Embryonic facial prominence (tissue), 1 donor: ENCODE results near the gene SHROOM3.
"Not testable (repeated sequence)": the region's sequence is repeated elsewhere in the genome, so short reads cannot be mapped to it uniquely, and the experiment has no call there.

Experiments used
- DNase-seq: peaks from one replicate; pipeline ENCODE4 v3.0.0-alpha.2; 2016; ENCODE audit errors: extremely low spot score

SHROOM3 gene

DNA sequence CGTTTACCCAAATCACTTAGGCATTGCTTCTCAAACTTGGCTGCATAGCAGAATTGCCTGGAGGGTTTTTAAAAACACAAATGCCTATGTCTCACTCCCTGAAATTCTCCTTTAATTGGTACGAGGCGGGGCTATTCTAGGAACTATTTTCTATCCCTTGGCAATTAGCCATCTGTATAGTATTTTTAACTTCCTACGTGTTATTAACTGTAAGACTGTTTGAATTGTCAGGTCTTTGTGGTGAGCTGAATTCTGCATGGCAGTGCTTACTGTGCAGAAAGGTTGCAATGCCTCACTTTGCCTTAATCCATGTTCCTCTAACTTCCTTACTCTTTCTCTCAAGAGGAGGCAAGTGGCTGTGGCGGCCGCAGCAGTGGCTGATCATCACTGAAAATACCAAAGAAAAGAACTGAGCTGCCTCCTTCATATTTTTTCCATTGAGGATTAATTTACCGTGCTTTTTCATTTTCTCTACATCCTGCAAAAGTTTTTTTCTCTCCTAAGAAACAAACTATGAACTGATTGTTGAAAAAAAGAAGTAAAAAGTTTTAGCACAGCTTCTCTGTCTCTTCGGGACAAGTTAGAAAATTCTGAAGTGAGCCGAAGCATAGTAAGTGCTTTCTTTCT is at the start of gene SHROOM3:
SHROOM3 (plus strand) TSS at position 329 of the 627 bp plus-strand sequence. CDS start 824 bp downstream, outside the sequence.
- DNase-seq = no peak

DNA sequence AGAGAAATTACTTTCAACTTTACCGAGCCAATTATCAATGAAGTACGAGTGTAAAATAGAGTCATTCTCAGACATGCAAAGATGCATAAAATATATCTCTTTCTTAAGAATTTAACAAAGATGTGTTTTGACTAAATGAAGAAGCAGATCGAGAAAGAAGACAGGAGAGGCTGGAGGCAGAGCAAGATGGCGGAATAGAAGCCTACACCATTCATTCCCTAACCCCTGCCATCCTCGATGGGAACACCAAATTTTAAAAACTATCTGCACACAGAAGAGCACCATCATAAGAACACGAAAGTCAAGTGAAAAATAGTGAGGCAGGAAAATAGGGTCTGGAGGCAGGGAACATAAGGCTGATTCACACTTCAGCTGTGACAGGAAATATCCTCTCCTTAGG is 49.1 kb upstream of the SHROOM3 start:
- no peak for DNase-seq

DNA sequence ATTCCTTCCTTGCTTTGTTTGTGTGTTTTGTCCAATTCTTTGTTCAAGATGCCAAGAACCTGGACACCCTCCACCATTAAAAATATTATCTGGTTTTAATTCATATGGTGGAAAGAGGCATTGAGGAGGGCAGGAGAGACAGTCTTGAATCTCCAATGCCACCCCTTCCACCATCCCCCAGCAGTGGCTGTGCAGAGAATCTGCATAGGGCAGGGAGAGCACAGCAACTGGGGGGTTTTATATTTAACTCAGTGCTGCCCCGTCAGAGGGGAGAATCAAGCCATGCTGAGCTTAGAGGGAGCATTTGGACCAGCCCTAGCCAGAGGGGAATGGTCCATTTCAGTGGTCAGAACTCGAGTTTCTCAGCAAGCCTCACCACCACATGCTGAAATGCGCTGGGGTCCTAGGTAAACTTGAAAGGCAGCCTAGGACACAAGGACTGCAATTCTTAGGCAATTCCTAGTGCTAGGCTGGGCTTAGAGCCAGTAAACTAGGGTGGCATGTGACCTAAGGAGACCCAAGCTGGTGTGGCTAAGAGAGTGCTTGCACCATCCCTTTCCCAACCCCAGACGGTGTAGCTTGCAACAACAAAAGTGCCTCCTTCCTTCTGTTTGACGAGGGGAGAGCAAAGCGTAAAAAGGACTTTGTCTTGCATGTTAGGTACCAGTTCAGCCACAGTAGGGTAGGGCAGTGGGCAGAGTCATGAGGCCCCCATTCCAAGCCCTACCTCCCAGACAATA is 48.3 kb upstream of the SHROOM3 start:
- DNase-seq = no peak

DNA sequence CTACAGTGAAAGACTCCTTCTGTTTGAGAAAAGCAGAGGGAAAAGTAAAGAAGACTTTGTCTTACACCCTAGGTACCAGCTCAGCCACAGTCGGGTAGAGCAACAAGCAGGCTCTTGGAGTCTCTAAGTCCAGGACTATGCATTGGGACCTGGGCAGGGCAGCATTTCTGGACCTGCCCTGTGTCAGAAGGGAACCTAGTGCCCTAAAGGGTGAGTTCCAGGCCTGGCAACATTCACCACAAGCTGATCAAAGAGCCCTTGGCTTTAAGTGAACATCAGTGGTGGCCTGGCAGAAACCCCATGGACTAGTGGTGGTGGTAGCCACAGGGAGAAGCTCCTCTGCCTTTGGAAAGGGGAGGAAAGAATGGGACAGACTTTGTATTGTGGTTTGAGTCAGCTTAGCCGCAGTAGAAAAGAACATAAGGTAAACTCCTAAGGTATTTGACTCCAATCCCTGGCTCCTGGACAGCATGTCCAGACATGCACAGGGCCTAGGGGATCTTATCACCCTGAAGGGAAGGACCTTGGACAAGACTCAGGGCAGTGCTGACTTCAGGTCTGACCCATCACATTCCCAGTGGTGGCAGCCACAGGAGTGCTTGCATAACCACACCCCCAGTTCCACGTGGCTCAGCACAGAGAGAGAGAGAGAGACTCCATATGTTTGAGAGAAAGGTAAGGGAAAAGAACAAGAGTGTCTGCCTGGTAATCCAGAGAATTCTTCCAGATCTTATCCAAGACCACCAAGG is 46.7 kb upstream of the SHROOM3 start:
- DNase-seq = no peak

DNA sequence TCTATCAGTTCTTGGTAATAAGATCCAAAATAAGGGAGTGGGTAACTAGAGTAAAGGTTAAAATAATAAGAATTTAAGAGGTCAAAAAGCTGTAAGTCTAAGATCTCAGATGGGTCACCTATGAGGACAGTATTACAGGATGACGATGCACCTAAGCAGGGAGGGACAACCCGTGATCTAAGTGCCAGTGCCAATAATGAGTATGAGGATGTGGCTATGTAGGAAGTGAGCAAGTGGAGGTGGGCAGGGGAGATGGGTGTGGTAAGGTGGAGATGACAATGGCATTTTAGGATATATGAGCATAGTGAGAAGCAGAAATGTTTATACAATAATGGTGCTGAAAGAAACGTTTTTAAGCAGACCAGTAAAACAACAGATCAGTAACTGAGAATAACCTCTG is 33.4 kb upstream of the SHROOM3 start:
- DNase-seq = no peak

DNA sequence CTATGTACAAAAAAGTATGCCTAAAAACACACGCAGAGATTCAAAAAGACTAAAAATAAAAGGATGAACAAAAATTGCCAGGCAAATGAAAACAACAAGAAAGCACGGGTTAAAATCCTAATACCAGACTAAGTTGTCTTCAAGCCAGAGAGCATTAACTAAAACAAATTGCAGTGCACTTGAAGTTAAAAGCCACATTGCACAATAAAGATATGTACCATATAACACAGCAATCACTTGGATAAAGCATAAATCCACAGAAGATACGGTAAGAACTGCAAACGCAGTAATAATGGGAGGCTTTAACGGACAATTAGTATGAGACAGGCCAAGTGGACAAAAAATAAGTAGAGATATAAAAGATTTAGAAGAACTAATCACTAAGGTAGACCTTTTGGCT is 28.9 kb upstream of the SHROOM3 start:
- DNase-seq = no peak

DNA sequence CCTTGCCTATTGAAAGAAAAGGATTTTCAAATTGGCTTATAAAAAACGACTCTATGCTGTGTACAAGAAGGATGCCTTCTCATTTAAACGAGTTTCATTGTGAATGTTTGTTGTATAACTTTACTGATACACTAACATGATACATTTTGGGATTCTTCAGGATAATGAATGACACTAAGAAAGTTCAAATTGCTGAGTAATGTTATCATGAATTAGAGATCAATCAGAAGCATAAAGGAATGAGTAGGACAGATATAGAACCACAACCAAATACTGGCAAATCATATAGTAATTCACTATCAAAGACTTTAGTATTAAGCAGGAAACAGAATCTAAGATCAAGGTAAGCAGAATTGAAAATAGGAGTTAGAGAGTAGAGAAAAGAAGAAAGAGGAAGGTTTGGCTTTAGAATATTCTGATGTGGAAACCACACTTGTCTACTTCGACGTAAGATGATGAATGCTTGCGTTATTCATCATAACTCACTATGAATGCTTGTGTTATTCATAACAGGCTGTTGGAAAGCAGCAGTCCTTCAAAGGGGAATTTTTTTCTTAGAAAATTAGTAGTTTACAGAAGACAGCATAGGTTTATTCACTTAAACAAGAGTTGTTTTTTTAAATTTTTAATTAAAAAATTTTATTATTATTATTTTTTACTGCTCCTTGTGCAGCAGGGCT is 27.4 kb upstream of the SHROOM3 start:
- no peak for DNase-seq

DNA sequence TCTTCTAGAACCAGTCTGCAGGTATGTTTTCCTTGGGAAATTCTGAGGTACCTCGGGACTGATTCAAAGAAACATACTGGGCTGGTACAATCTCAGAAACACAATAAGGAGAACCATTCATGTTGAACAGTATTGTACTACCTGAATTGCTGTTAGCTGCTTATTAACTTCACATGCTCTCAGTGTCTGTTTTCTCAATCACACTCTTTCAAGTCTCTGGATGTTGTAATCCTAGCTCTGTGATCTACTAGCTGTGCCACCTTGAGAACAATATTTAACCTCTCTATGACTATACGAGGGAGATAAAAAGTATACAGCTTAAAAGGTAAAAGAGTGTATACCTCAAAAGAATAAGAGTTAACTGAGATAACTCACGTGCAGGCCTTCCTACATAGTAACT is 24.4 kb upstream of the SHROOM3 start:
- no peak for DNase-seq

DNA sequence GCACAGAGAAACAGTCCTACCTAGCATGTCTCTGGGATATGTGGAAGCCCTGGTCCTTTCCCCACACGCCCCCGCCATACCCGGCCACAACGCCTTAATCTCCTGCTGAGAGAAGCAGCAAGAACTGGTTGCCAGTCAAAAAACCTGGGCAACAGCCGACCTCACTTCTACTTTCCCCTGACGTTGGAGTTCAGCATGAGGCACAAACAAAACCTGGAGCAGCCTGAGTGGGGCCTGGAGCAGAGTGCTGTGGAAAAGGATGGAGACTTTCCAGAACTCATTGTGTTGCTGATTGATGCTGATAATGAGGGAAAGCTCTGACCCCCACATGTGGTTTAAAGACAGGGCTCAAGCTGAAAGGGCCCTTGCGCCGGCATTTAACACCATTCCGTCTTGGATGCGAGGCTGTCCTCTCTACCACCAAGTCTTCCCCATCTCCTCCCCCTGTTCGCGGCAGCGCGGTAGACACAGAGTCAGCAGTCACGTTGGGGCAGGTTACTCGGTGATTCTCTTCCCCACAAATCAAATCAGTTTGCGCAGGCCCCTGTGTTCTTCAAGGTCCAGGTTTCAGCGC is 14.8 kb upstream of the SHROOM3 start:
- no peak for DNase-seq

DNA sequence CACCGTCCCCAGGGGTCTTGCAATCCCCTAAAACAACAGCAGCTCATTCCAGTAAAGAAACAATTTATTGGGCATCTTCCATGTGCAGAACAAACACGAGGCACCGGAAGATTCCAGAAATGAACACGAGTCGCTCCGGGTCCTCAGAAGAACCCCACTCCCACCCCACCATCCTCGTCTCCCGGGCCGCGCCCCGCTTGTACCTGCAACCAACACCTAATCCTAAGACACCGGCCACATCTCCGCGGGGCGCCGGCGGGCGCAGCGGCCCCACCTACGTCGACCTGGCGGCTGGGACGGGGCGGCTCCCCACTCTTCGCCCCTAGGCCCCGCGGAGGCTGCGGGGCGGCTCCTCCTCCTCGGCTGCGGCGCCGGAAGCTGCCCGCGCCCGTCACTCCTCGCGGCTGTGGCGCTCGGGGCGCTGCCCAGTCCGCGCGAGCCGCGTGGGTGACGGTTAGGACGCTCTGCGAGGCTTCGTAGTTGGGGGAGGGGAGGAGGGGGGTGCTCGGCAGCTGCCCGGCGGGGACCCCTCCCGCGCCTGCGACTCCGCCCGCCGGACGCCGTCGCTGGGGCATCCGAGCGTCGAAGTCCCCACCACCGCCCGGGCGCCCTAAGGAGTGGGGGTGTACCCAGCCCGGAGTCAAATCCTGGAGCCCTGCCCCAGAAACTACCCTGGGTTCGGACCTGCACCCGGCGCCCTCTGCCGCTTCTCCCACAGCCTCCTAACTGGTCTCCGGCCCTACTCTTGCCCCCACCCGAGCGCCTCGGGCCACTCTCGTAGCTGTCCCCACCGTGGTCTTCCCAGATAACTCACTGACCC is 14.1 kb upstream of the SHROOM3 start, which contains the start of gene CCDC158:
CCDC158 (minus strand) TSS at position 380 of the 820 bp plus-strand sequence. CDS start 17,934 bp downstream, outside the sequence.
- no peak for DNase-seq

DNA sequence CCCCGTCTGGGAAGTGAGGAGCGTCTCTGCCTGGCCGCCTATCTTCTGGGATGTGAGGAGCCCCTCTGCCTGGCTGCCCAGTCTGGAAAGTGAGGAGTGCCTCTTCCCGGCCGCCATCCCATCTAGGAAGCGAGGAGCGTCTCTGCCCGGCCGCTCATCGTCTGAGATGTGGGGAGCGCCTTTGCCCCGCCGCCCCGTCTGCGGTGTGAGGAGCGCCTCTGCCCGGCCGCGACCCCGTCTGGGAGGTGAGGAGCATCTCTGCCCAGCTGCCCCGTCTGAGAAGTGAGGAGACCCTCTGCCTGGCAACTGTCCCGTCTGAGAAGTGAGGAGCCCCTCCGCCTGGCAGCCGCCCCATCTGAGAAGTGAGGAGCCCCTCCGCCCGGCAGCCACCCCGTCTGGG is 11.9 kb upstream of the SHROOM3 start:
- not testable (repeated sequence) for DNase-seq

DNA sequence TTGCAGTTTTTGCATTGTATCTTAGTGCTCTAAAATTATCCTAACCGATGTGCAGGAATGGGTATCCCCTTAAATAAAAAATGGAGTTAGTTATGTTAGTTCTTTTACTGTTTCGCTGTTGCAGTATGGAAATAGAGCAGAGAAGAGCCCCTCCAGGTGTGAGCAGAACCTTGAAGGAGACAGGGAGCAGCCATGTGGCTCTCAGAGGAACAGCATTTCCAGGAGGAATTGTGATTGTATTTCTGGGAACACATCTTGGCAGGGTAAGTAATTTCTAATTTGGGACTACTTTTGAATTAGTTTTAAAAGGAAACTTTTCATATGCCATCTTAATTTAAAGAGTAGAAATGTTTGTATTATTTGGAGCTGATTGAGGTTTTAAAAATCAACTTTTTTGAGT is 8.8 kb upstream of the SHROOM3 start:
- DNase-seq = no peak

DNA sequence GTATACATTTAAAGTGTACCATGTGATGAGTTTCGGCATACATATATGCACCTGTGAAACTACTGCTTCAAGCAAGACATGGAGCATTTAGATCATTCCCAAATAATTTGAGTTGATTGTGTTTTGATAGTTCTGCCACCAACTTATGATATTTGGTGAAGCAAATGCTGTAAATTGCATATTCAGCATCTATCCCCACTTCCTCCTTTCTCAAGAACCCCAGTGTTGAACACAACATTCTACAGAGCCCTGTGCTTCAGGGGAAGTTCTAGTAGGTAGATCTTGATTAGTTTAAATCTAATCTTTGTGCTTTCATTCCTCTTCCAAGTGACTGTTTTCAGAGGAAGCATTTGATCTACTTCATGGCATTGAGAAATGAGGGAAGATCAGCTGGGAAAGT is 5.4 kb upstream of the SHROOM3 start:
- DNase-seq = no peak

DNA sequence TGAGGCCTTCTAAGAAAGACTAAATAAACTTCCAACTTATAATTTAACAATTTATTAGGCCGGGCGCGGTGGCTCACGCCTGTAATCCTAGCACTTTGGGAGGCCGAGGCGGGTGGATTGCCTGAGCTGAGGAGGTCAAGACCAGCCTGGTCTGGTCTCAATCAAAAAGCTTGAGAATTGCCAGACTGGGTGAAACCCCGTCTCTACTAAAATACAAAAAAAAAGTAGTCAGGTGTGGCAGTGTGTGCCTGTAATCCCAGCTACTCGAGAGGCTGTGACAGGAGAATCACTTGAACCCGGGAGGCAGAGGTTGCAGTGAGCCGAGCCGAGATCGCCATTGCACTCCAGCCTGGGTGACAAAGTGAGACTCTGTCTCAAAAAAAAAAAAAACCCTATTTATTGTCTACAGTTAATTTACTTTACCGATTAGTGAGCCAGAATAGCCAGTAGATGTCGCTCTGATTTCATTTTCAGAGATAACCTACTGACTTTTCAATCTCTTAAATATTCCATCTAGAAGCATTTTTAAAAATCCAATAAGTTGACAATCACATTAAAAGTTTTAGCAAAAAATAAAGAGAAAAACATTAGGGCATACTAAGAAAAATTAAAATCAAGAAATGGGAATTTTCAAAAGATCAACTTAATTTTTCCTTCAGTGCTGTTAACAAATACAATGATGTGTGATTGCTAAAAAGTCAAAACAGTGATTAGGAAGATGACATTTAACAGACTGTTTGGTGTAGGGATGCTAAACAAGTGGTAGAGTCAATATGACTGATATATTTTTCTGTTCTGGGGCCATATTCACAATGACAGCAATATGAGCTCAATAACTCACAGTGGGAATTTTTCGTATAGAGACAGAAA is 4.3 kb upstream of the SHROOM3 start:
- no peak for DNase-seq

DNA sequence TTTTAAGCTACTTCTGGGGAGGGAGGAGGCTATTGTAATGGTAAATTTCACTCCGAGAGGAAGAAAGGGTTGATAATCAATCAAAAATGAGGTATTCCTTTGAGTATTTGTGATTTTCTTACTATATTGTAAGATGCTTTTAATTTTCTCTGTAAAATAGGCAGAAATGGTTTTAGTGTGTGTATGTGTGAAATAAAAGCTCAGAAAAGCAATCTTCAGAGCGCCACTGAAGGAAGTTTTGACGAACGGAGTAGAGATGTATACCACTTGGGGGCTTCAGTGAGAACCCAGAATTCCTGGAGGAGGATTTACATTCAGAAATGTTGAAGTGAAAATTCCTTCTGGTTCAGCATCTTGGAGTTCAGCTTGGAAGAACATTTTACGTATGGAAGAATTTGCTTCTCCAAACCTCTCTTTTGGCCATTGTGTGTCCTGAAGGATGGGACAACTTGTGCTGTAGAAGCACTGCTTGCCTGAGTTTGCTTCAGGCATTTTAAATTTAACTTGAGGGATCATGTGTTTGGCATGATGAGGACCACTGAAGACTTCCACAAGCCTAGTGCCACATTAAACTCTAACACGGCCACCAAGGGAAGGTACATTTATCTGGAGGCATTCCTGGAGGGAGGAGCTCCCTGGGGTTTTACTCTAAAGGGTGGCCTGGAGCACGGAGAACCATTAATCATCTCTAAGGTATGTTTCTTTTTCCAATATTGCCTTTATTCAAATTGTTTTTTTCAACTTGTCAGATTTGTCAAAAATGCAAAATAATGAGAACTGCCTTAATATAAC is 695 bp downstream of the SHROOM3 start:
- DNase-seq = no peak

DNA sequence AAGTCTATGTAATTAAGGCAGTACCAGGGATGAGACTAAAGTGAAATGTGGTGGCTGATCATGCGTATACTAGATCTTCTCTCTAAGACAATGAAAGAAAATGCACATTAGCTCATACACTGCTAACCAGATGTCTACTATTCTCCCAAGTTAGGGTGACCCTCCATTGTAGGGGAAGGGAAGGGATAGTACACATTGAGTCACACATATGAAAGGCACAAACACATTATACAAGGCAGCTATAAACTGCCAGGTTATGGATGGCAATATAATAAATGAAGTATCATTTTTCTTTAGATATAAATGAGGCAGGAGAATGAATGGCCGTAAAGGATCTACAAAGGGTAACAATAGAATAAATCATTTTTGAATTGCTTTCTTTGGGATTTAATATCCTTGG is 4.5 kb downstream of the SHROOM3 start:
- DNase-seq = no peak

DNA sequence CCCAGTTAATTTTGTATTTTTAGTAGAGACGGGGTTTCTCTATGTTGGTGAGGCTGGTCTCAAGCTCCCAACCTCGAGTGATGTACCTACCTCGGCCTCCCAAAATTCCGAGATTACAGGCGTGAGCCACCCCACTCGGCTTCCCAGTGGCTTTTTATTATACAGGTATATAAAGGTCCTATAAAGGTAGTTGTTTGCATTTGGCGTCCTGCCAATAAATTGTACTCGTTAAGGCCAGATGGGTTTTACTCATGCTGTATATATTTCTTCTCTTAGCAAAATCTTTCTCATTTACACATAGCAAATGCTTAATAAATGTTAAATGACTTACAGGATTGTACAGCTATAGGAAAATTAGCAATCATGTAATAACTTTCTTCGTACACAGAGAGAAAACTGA is 6.9 kb downstream of the SHROOM3 start:
- no peak for DNase-seq

DNA sequence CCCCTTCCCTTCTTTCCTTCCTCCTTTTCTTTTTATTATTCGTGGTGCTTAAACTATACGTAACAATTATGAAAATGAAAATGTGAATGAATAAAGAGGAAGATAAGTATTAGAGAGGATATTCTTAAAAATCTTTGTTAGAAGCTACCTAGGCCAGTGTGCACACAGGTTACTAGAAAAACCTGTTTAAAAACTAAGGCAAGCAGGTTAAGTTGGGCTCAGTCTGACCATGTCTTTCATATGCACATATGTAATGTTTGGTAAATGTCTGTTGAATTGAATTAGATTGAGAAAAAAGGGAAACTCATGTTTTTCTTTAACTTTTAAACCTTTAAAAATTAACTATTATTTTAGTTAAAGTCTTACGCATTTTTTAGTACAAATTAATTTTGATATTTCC is 7.8 kb downstream of the SHROOM3 start:
- no peak for DNase-seq

DNA sequence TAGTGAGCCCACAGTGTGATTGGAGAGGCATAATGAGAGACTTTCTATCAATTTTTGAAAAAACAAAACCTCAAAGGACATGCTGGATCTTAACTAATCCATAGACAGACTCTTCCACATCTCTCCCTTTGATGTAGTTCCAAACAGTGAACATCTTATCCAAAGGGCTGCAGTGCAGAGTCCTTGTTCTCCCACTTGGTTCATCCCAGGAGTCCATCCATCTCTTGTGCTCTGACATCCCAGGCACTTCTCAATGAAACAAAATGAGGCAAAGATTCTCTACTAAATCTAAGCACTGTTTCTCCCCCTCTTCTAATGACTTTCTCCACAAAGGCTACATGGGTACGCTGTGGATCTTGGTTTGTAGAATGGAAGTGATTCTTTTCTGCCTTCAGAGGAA is 8.3 kb downstream of the SHROOM3 start:
- no peak for DNase-seq
